RWPE2 (cell line): Measurements from ENCODE around the gene APP.

Source experiments
- ATAC-seq: fragments of 200-7000 bp; cut with Tn5 transposase; 3 replicates; pipeline ENCODE4 v1.9.1; 2021; ENCODE audit warnings: low read depth
- DNase-seq: peaks from one replicate; pipeline ENCODE4 v3.0.0-alpha.2; 2020; ENCODE audit warnings: low spot score
- H3K27ac ChIP-seq: fragments of 450-650 bp; 2 replicates; pipeline ENCODE4 v1.5.1; 2017; ENCODE audit warnings: mild to moderate bottlenecking; ENCODE audit not compliant: poor library complexity, severe bottlenecking
- H3K27me3 ChIP-seq: fragments of 250-450 bp; sonication (Bioruptor Pico); 2 replicates; pipeline ENCODE4 v1.5.1; 2021; ENCODE audit warnings: mild to moderate bottlenecking, moderate library complexity; ENCODE audit not compliant: insufficient read depth, poor library complexity, severe bottlenecking
- H3K36me3 ChIP-seq: fragments of 250-450 bp; sonication (Bioruptor Pico); 2 replicates; pipeline ENCODE4 v1.5.1; 2020; ENCODE audit warnings: low read depth, mild to moderate bottlenecking, moderate library complexity
- H3K4me1 ChIP-seq: fragments of 250-450 bp; sonication (Bioruptor Pico); 2 replicates; pipeline ENCODE4 v1.5.1; 2021; ENCODE audit warnings: mild to moderate bottlenecking, moderate library complexity; ENCODE audit not compliant: insufficient read depth, poor library complexity, severe bottlenecking
- H3K4me3 ChIP-seq: fragments of 250-450 bp; sonication (Bioruptor Pico); 2 replicates; pipeline ENCODE4 v1.5.1; 2021; ENCODE audit warnings: mild to moderate bottlenecking, moderate library complexity; ENCODE audit not compliant: severe bottlenecking
- H3K9me3 ChIP-seq: fragments of 250-450 bp; sonication (Bioruptor Pico); 2 replicates; pipeline ENCODE4 v1.5.1; 2021; ENCODE audit warnings: mild to moderate bottlenecking, moderate library complexity; ENCODE audit not compliant: severe bottlenecking
- CTCF ChIP-seq: fragments of 450-650 bp; IDR thresholded peaks from one replicate; pipeline ENCODE4 v1.5.1; 2017; ENCODE audit warnings: mild to moderate bottlenecking, moderate library complexity; ENCODE audit not compliant: poor library complexity, severe bottlenecking

Gene APP

GRCh38 chr21:25964926-25965325, 205.6 kb downstream of the APP start:
- no peaks in the 10 kb centered on the region for H3K9me3 ChIP-seq
- H3K27ac ChIP-seq = peak overlapping the region; percentile 68
- peaks cover 18% of the 10 kb centered on the region; the same call in 1 of the 2 replicates for H3K36me3 ChIP-seq
- no peak for DNase-seq
- no peak for ATAC-seq
- H3K27me3 ChIP-seq = no peaks in the 10 kb centered on the region
- H3K4me3 ChIP-seq = no peak overlapping the region
- TF ChIP-seq CTCF = no peak
- peaks cover 50% of the 10 kb centered on the region for H3K4me1 ChIP-seq

- no peak for ATAC-seq
- DNase-seq = no peak
- Histone ChIP-seq H3K27ac (peak overlapping the region; percentile 68), H3K4me1 (peaks cover 50% of the 10 kb centered on the region), H3K9me3 (no peaks in the 10 kb centered on the region), H3K36me3 (peaks cover 27% of the 10 kb centered on the region), H3K4me3 (no peak overlapping the region), H3K27me3 (no peaks in the 10 kb centered on the region)
- no peak for TF ChIP-seq CTCF
Observed at GRCh38 chr21:25964015-25964414, 206.6 kb downstream of the APP start.

- ATAC-seq (peak; percentile 91), DNase-seq (no peak)
- Histone ChIP-seq H3K27ac (peak overlapping the region; percentile 68), H3K9me3 (no peaks in the 10 kb centered on the region), H3K27me3 (no peaks in the 10 kb centered on the region), H3K4me1 (peaks cover 46% of the 10 kb centered on the region), H3K36me3 (peaks cover 35% of the 10 kb centered on the region), H3K4me3 (no peak overlapping the region)
- TF ChIP-seq CTCF = no peak
Observed at GRCh38 chr21:25963181-25963580, 207.4 kb downstream of the APP start.

- TF ChIP-seq CTCF = no peak
- DNase-seq (no peak), ATAC-seq (no peak)
- Histone ChIP-seq H3K4me1 (peaks cover 25% of the 10 kb centered on the region), H3K27me3 (no peaks in the 10 kb centered on the region), H3K27ac (no peak overlapping the region), H3K9me3 (no peaks in the 10 kb centered on the region), H3K36me3 (peaks cover 32% of the 10 kb centered on the region), H3K4me3 (no peak overlapping the region)
Observed at GRCh38 chr21:25961042-25961441, 209.5 kb downstream of the APP start.

- no peak for TF ChIP-seq CTCF
- Histone ChIP-seq H3K27ac (no peak overlapping the region), H3K4me3 (no peak overlapping the region), H3K9me3 (no peaks in the 10 kb centered on the region), H3K4me1 (peaks cover 25% of the 10 kb centered on the region), H3K36me3 (peaks cover 35% of the 10 kb centered on the region), H3K27me3 (no peaks in the 10 kb centered on the region)
- no peak for DNase-seq
- no peak for ATAC-seq
Observed at GRCh38 chr21:25960402-25960801, 210.2 kb downstream of the APP start.
